NB4 (cell line): ENCODE measurements around the gene METTL24.

Experiments
- CTCF ChIP-seq: IDR thresholded peaks from one replicate; pipeline ENCODE4 v1.5.1; 2012; ENCODE audit warnings: low read depth, low read length
- MAX ChIP-seq: IDR thresholded peaks from 2 replicates; pipeline ENCODE4 v1.6.1; 2011; ENCODE audit warnings: low read depth, low read length
- MYC ChIP-seq: IDR thresholded peaks from 2 replicates; pipeline ENCODE4 v1.6.1; 2011; ENCODE audit warnings: low read depth, low read length
- POLR2A ChIP-seq: IDR thresholded peaks from 2 replicates; pipeline ENCODE4 v1.6.1; 2011; ENCODE audit warnings: mild to moderate bottlenecking; ENCODE audit not compliant: insufficient read length; ENCODE audit errors: extremely low read depth

- no peak for TF ChIP-seq CTCF
- no peak for TF ChIP-seq MYC
- TF ChIP-seq MAX = no peak
- TF ChIP-seq POLR2A = no peak
Measured at GRCh38 chr6:110392727-110393126, 34.6 kb upstream of the METTL24 start.
